H9 (cell line): ENCODE data around the gene PLA1A. TPM values are rescaled to one million over a fixed set of nuclear protein-coding genes. Genes with fewer than 3 reads are reported as not detected.

Source experiments
- DNase-seq: peaks from one replicate; pipeline ENCODE4 v3.0.0-alpha.2; 2017
- H2AFZ ChIP-seq: one replicate; pipeline ENCODE4 v1.6.1; 2013; ENCODE audit warnings: mild to moderate bottlenecking, low read length, control low read depth, moderate library complexity
- H2AK5ac ChIP-seq: 2 replicates; pipeline ENCODE4 v1.6.1; 2013; ENCODE audit warnings: low read length, control low read depth, mixed read lengths; ENCODE audit not compliant: insufficient read length
- H2BK120ac ChIP-seq: one replicate; pipeline ENCODE4 v1.6.1; 2013; ENCODE audit warnings: low read depth, mild to moderate bottlenecking, low read length, control low read depth, inconsistent platforms; ENCODE audit not compliant: poor library complexity, severe bottlenecking
- H2BK12ac ChIP-seq: 2 replicates; pipeline ENCODE4 v1.6.1; 2013; ENCODE audit warnings: low read length, control low read depth, mixed read lengths, low read depth; ENCODE audit not compliant: insufficient read length
- H2BK15ac ChIP-seq: 2 replicates; pipeline ENCODE4 v1.6.1; 2013; ENCODE audit warnings: low read depth, low read length, control low read depth
- H2BK20ac ChIP-seq: one replicate; pipeline ENCODE4 v1.6.1; 2013; ENCODE audit warnings: low read depth, mild to moderate bottlenecking, low read length, control low read depth, inconsistent platforms; ENCODE audit not compliant: poor library complexity, severe bottlenecking
- H2BK5ac ChIP-seq: 2 replicates; pipeline ENCODE4 v1.6.1; 2013; ENCODE audit warnings: low read length, control low read depth, mixed read lengths; ENCODE audit not compliant: insufficient read length
- H3K14ac ChIP-seq: 2 replicates; pipeline ENCODE4 v1.6.1; 2013; ENCODE audit warnings: low read length, control low read depth; ENCODE audit not compliant: insufficient read depth
- H3K18ac ChIP-seq: 2 replicates; pipeline ENCODE4 v1.6.1; 2013; ENCODE audit warnings: low read depth, mild to moderate bottlenecking, mixed read lengths, low read length, control low read depth; ENCODE audit not compliant: insufficient read length
- H3K23ac ChIP-seq: 2 replicates; pipeline ENCODE4 v1.6.1; 2013; ENCODE audit warnings: low read length, control low read depth, mixed read lengths, low read depth; ENCODE audit not compliant: insufficient read length
- H3K23me2 ChIP-seq: 2 replicates; pipeline ENCODE4 v1.6.1; 2013; ENCODE audit warnings: low read depth, mild to moderate bottlenecking, mixed read lengths, low read length, control low read depth; ENCODE audit not compliant: insufficient read length, poor library complexity, severe bottlenecking
- H3K27ac ChIP-seq: 2 replicates; pipeline ENCODE4 v1.5.1; 2013; ENCODE audit warnings: low read length, control low read depth, mixed read lengths, low read depth; ENCODE audit not compliant: insufficient read length
- H3K27me3 ChIP-seq: 2 replicates; pipeline ENCODE4 v1.6.1; 2013; ENCODE audit warnings: low read length, control low read depth, inconsistent platforms; ENCODE audit not compliant: insufficient read depth
- H3K4ac ChIP-seq: 2 replicates; pipeline ENCODE4 v1.6.1; 2013; ENCODE audit warnings: low read depth, mild to moderate bottlenecking, control low read depth, inconsistent platforms, low read length, moderate library complexity
- H3K4me1 ChIP-seq: 2 replicates; pipeline ENCODE4 v1.6.1; 2013; ENCODE audit warnings: low read length, control low read depth, inconsistent platforms; ENCODE audit not compliant: insufficient read depth
- H3K4me2 ChIP-seq: 2 replicates; pipeline ENCODE4 v1.6.1; 2013; ENCODE audit warnings: low read length, control low read depth, mixed read lengths; ENCODE audit not compliant: insufficient read length, insufficient read depth
- H3K56ac ChIP-seq: 2 replicates; pipeline ENCODE4 v1.6.1; 2013; ENCODE audit warnings: low read depth, mild to moderate bottlenecking, mixed read lengths, low read length, control low read depth; ENCODE audit not compliant: insufficient read length
- H3K79me1 ChIP-seq: 2 replicates; pipeline ENCODE4 v1.6.1; 2013; ENCODE audit warnings: low read depth, mild to moderate bottlenecking, moderate library complexity, low read length, control low read depth, inconsistent platforms; ENCODE audit not compliant: insufficient read depth, poor library complexity, severe bottlenecking
- H3K79me2 ChIP-seq: 2 replicates; pipeline ENCODE4 v1.6.1; 2013; ENCODE audit warnings: low read length, control low read depth, inconsistent platforms; ENCODE audit not compliant: insufficient read depth
- H3K9ac ChIP-seq: 2 replicates; pipeline ENCODE4 v1.6.1; 2013; ENCODE audit warnings: low read length, control low read depth, mixed read lengths; ENCODE audit not compliant: insufficient read length; ENCODE audit errors: extremely low read depth
- H3K9me3 ChIP-seq: one replicate; pipeline ENCODE4 v1.6.1; 2013; ENCODE audit warnings: low read depth, low read length, inconsistent platforms; ENCODE audit not compliant: control insufficient read depth
- H3T11ph ChIP-seq: one replicate; pipeline ENCODE4 v1.6.1; 2013; ENCODE audit warnings: mild to moderate bottlenecking, low read length, control low read depth, inconsistent platforms
- H4K20me1 ChIP-seq: one replicate; pipeline ENCODE4 v1.6.1; 2013; ENCODE audit not compliant: control insufficient read depth, insufficient read length, insufficient read depth
- H4K5ac ChIP-seq: 2 replicates; pipeline ENCODE4 v1.6.1; 2013; ENCODE audit warnings: low read depth, mild to moderate bottlenecking, mixed read lengths, low read length, control low read depth; ENCODE audit not compliant: insufficient read length
- H4K8ac ChIP-seq: replicated peaks from 2 replicates; pipeline ENCODE4 v1.6.1; 2013; ENCODE audit warnings: low read length, control low read depth, mixed read lengths, low read depth; ENCODE audit not compliant: insufficient read length
- H4K91ac ChIP-seq: 2 replicates; pipeline ENCODE4 v1.6.1; 2013; ENCODE audit warnings: low read depth, mild to moderate bottlenecking, moderate library complexity, mixed read lengths, low read length, control low read depth; ENCODE audit not compliant: insufficient read length
- H3K27ac Mint-ChIP-seq, 3 experiments: 2 replicates in 2 of 3; 3 replicates in 1 of 3; pipeline ENCODE4 v1.8.0; 2020 to 2021; ENCODE audit warnings: mixed read lengths in 3 of 3, mild to moderate bottlenecking in 1 of 3, moderate library complexity in 1 of 3
- H3K27me3 Mint-ChIP-seq: 2 replicates; pipeline ENCODE4 v1.8.0; 2021; ENCODE audit warnings: low read depth, mild to moderate bottlenecking, moderate library complexity, mixed read lengths
- H3K36me3 Mint-ChIP-seq, 3 experiments: 2 replicates in 2 of 3; 3 replicates in 1 of 3; pipeline ENCODE4 v1.8.0; 2020 to 2021; ENCODE audit warnings: low read depth in 3 of 3, mixed read lengths in 3 of 3; ENCODE audit not compliant: insufficient read depth in 1 of 3
- H3K4me1 Mint-ChIP-seq, 2 experiments: 2 replicates each; pipeline ENCODE4 v1.8.0; 2020; ENCODE audit warnings: mixed read lengths in 2 of 2
- H3K4me3 Mint-ChIP-seq, 2 experiments: 2 replicates in 1 of 2; 3 replicates in 1 of 2; pipeline ENCODE4 v1.8.0; 2020 to 2021; ENCODE audit warnings: mild to moderate bottlenecking in 2 of 2, mixed read lengths in 2 of 2, moderate library complexity in 1 of 2
- H3K9me3 Mint-ChIP-seq, 2 experiments: 2 replicates in 1 of 2; 3 replicates in 1 of 2; pipeline ENCODE4 v1.8.0; 2020; ENCODE audit warnings: mild to moderate bottlenecking in 2 of 2, mixed read lengths in 2 of 2, moderate library complexity in 1 of 2
- WGBS: extraction: QIAGEN DNeasy Blood & Tissue Kit; methylation state at CpG from one replicate; pipeline ENCODE4 v1.1.7; 2013; ENCODE audit warnings: missing lambda C conversion rate, low lambda C conversion rate, mixed read lengths; ENCODE audit not compliant: insufficient read length; ENCODE audit errors: extremely low coverage; 5-methylcytosine and 5-hydroxymethylcytosine counted together
- total RNA-seq: library from RNA; stranded (reverse); gene quantifications from 2 replicates; pipeline ENCODE4 v1.2.1, GENCODE V29; 2021
- TF ChIP-seq, protein P1 (sequence below): fragments of 200-600 bp; sonication (generic); conservative IDR thresholded peaks from 3 replicates; pipeline ENCODE4 v1.8.0; 2021; ENCODE audit warnings: antibody characterized with exemption, mild to moderate bottlenecking

Gene PLA1A
- total RNA-seq, 1 experiment from 2014 or later = not detected

DNA sequence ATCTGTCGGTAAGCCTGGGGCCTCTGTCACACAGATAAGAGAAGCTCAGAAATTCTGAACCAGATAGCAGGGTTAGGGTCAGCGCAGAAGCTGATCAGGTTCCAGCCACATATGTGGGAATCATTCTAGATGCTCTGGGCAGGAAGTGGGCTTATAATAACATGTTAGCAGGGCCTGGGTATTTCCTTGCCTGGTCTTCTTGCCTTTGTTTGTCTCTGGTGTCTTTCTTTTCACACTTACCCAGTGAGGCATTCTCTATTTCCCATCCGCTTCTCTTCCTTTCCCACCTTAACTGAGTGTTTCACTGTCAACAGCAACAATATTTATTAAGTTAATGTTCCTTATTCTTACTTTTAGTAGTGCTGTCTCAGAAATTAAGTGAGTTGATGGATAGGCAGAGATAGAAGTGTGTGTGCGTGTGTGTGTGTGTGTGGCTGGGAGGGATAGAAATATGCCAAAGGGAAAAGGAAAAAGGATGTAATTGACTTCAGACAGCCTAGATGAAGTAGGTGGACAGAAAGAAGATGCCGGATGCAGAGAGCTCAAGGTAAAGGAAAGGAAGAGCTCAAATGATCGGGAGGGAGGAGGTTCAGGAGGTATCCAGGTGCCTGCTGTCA, 2.0 kb downstream of the PLA1A start:
- no peaks in the 10 kb centered on the region for H3K9me3 Mint-ChIP-seq
- H4K5ac ChIP-seq = no peak overlapping the region

More for the DNA sequence above, 2.0 kb downstream of the PLA1A start:
- no peak overlapping the region for H2BK5ac ChIP-seq
- H3K14ac ChIP-seq = no peak overlapping the region
- no peak overlapping the region for H3K18ac ChIP-seq
- H4K8ac ChIP-seq = no peak overlapping the region
- no peaks in the 10 kb centered on the region for H3K79me2 ChIP-seq
- H4K20me1 ChIP-seq = no peaks in the 10 kb centered on the region
- H2BK12ac ChIP-seq = no peak overlapping the region
- WGBS = no CpG with 5 or more reads among the region's 6 CpGs
- no peak overlapping the region for H4K91ac ChIP-seq
- no peak overlapping the region for H2BK120ac ChIP-seq
- no peak overlapping the region for H3K9ac ChIP-seq
- H3K27me3 Mint-ChIP-seq = no peaks in the 10 kb centered on the region
- H2BK20ac ChIP-seq = no peak overlapping the region
- H3K4me1 Mint-ChIP-seq = peaks cover 10 to 15% of the 10 kb centered on the region in 2 experiments
- no peak overlapping the region for H2BK15ac ChIP-seq
- H3K23ac ChIP-seq = no peak overlapping the region
- TF ChIP-seq, protein P1, sequence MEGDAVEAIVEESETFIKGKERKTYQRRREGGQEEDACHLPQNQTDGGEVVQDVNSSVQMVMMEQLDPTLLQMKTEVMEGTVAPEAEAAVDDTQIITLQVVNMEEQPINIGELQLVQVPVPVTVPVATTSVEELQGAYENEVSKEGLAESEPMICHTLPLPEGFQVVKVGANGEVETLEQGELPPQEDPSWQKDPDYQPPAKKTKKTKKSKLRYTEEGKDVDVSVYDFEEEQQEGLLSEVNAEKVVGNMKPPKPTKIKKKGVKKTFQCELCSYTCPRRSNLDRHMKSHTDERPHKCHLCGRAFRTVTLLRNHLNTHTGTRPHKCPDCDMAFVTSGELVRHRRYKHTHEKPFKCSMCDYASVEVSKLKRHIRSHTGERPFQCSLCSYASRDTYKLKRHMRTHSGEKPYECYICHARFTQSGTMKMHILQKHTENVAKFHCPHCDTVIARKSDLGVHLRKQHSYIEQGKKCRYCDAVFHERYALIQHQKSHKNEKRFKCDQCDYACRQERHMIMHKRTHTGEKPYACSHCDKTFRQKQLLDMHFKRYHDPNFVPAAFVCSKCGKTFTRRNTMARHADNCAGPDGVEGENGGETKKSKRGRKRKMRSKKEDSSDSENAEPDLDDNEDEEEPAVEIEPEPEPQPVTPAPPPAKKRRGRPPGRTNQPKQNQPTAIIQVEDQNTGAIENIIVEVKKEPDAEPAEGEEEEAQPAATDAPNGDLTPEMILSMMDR = no peak
- H3K9me3 ChIP-seq = no peaks in the 10 kb centered on the region
- no peak overlapping the region for H3K56ac ChIP-seq
- no peaks in the 10 kb centered on the region for H3K27me3 ChIP-seq
- H2AK5ac ChIP-seq = no peak overlapping the region
- no peaks in the 10 kb centered on the region for H3K79me1 ChIP-seq
- H3K23me2 ChIP-seq = no peaks in the 10 kb centered on the region
- no peaks in the 10 kb centered on the region for H3K36me3 Mint-ChIP-seq
- no peak overlapping the region for H3T11ph ChIP-seq
- H3K4me3 Mint-ChIP-seq = no peak overlapping the region
- H3K4ac ChIP-seq = no peak overlapping the region
- no peaks in the 10 kb centered on the region; the same call in 1 of the 2 replicates for H3K4me1 ChIP-seq
- DNase-seq = no peak
- no peak overlapping the region for H3K4me2 ChIP-seq
- H2AFZ ChIP-seq = no peak overlapping the region
- H3K27ac ChIP-seq = no peak overlapping the region
- H3K27ac Mint-ChIP-seq = no peak overlapping the region
